HEK293T (cell line): ENCODE results near the gene SNRPA1.

ENCODE experiments used
- CTCF ChIA-PET: fragments of 350-600 bp; formaldehyde crosslinking; extraction: SDS; loops from one replicate; lab custom pipeline; 2021; ENCODE audit warnings: antibody characterized with exemption, inconsistent platforms; lab: Yijun Ruan, JAX
- POLR2A ChIA-PET: fragments of 350-600 bp; formaldehyde crosslinking; extraction: SDS; loops from one replicate; lab custom pipeline; 2020; ENCODE audit warnings: antibody characterized with exemption, inconsistent platforms; lab: Yijun Ruan, JAX
- DNase-seq: peaks from one replicate; pipeline ENCODE4 v3.0.0; 2012; ENCODE audit warnings: mixed read lengths; ENCODE audit errors: extremely low spot score
- ARNT ChIP-seq: fragments of 450-650 bp; IDR thresholded peaks from 2 replicates; pipeline ENCODE4 v1.6.1; 2017; ENCODE audit warnings: mild to moderate bottlenecking
- BHLHE40 ChIP-seq: fragments of 450-650 bp; IDR thresholded peaks from 2 replicates; pipeline ENCODE4 v1.6.1; 2016; ENCODE audit warnings: mild to moderate bottlenecking, moderate library complexity, borderline replicate concordance
- CTBP1 ChIP-seq: fragments of 450-650 bp; IDR thresholded peaks from 2 replicates; pipeline ENCODE4 v1.6.1; 2016; ENCODE audit warnings: borderline replicate concordance
- ELF4 ChIP-seq: fragments of 450-650 bp; IDR thresholded peaks from 2 replicates; pipeline ENCODE4 v1.6.1; 2017; ENCODE audit warnings: antibody characterized with exemption
- FOXA1 ChIP-seq: fragments of 450-650 bp; IDR thresholded peaks from 2 replicates; pipeline ENCODE4 v1.6.1; 2016; ENCODE audit warnings: mild to moderate bottlenecking
- FOXK2 ChIP-seq: fragments of 450-650 bp; IDR thresholded peaks from 2 replicates; pipeline ENCODE4 v1.6.1; 2016; ENCODE audit warnings: mild to moderate bottlenecking
- FOXM1 ChIP-seq: fragments of 450-650 bp; IDR thresholded peaks from 2 replicates; pipeline ENCODE4 v1.6.1; 2017; ENCODE audit warnings: mild to moderate bottlenecking, borderline replicate concordance
- HDGF ChIP-seq: fragments of 450-650 bp; IDR thresholded peaks from 2 replicates; pipeline ENCODE4 v1.6.1; 2017; ENCODE audit warnings: antibody characterized with exemption, borderline replicate concordance
- L3MBTL2 ChIP-seq: fragments of 450-650 bp; conservative IDR thresholded peaks from 2 replicates; pipeline ENCODE4 v1.6.1; 2016; ENCODE audit warnings: mild to moderate bottlenecking
- LEF1 ChIP-seq: fragments of 450-650 bp; IDR thresholded peaks from 2 replicates; pipeline ENCODE4 v1.6.1; 2017; ENCODE audit warnings: mild to moderate bottlenecking, borderline replicate concordance
- NFRKB ChIP-seq: fragments of 450-650 bp; IDR thresholded peaks from 2 replicates; pipeline ENCODE4 v1.6.1; 2016; ENCODE audit warnings: mild to moderate bottlenecking, moderate library complexity
- PKNOX1 ChIP-seq: fragments of 450-650 bp; IDR thresholded peaks from 2 replicates; pipeline ENCODE4 v1.6.1; 2016
- SP1 ChIP-seq: fragments of 450-650 bp; IDR thresholded peaks from 2 replicates; pipeline ENCODE4 v1.6.1; 2017
- SUZ12 ChIP-seq: fragments of 450-650 bp; IDR thresholded peaks from 2 replicates; pipeline ENCODE4 v1.6.1; 2016; ENCODE audit warnings: mild to moderate bottlenecking
- TARDBP ChIP-seq: fragments of 450-650 bp; IDR thresholded peaks from 2 replicates; pipeline ENCODE4 v1.6.1; 2016
- ZNF384 ChIP-seq: fragments of 450-650 bp; IDR thresholded peaks from 2 replicates; pipeline ENCODE4 v1.6.1; 2016

The SNRPA1 gene

GRCh38 chr15:101325263-101326025, 30.4 kb upstream of the SNRPA1 start:
- POLR2A ChIA-PET = no interaction called here
- TF ChIP-seq L3MBTL2 (no peak), ARNT (no peak), TARDBP (no peak), BHLHE40 (no peak), FOXA1 (no peak), FOXM1 (no peak), CTBP1 (no peak), LEF1 (no peak), FOXK2 (no peak), NFRKB (no peak), ELF4 (no peak), HDGF (no peak), SP1 (no peak), ZNF384 (no peak), PKNOX1 (no peak), SUZ12 (no peak)
- DNase-seq = no peak
- CTCF ChIA-PET = no interaction called here

GRCh38 chr15:101324524-101325177, 29.6 kb upstream of the SNRPA1 start:
- no peak for TF ChIP-seq SUZ12
- no peak for TF ChIP-seq SP1
- TF ChIP-seq ZNF384 = no peak
- TF ChIP-seq LEF1 = no peak
- no peak for TF ChIP-seq BHLHE40
- TF ChIP-seq HDGF = no peak
- TF ChIP-seq L3MBTL2 = no peak
- no peak for TF ChIP-seq FOXM1
- TF ChIP-seq PKNOX1 = no peak
- no peak for TF ChIP-seq ARNT
- TF ChIP-seq FOXK2 = no peak
- TF ChIP-seq TARDBP = no peak
- no peak for TF ChIP-seq FOXA1
- no peak for TF ChIP-seq CTBP1
- TF ChIP-seq ELF4 = no peak
- no peak for TF ChIP-seq NFRKB
- ChIA-PET POLR2A (no interaction called here), CTCF (no interaction called here)
- no peak for DNase-seq

GRCh38 chr15:101323793-101324523, 28.9 kb upstream of the SNRPA1 start:
- DNase-seq = no peak
- ChIA-PET POLR2A (no interaction called here), CTCF (interaction anchor here (0.8 kb wide), 1 partner anchor 316 kb away, joined by 4 read pairs; no protein-coding TSS in a partner anchor)
- TF ChIP-seq ZNF384 (no peak), TARDBP (no peak), LEF1 (no peak), L3MBTL2 (no peak), BHLHE40 (no peak), FOXK2 (no peak), ARNT (no peak), PKNOX1 (no peak), ELF4 (no peak)

- DNase-seq = no peak
- POLR2A ChIA-PET = no interaction called here
- CTCF ChIA-PET = interaction anchor here (0.8 kb wide), 1 partner anchor 315 kb away, joined by 4 read pairs; no protein-coding TSS in a partner anchor
- TF ChIP-seq TARDBP (no peak), ARNT (no peak), BHLHE40 (no peak), FOXA1 (no peak), ZNF384 (no peak), ELF4 (no peak), LEF1 (no peak), HDGF (no peak), SP1 (no peak), SUZ12 (no peak), FOXM1 (no peak), NFRKB (no peak), PKNOX1 (no peak), CTBP1 (no peak), FOXK2 (no peak), L3MBTL2 (no peak)
Measured at GRCh38 chr15:101322854-101323477, 27.9 kb upstream of the SNRPA1 start.
